ENCODE results near the gene SLC6A1.

DNA sequence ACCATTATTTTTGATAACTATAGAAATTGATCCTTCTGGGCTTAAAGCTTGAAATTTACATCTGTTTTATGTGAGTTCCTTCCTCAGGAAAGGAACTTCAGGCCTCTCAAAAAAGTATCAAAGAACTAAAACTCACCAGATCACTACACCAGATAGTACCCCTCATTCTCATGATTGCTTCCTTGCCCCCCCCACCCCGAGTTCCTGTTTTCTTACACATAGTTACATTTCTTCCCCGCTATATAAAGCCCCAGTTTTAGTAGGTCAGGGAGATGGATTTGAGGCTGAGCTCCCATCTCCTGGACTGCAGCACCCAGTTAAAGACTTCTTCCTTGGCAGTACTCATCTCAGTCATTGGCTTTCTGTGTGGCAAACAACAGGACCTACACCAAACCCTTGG is 81.5 kb downstream of the SLC6A1 start:
- TF ChIP-seq, protein P1, sequence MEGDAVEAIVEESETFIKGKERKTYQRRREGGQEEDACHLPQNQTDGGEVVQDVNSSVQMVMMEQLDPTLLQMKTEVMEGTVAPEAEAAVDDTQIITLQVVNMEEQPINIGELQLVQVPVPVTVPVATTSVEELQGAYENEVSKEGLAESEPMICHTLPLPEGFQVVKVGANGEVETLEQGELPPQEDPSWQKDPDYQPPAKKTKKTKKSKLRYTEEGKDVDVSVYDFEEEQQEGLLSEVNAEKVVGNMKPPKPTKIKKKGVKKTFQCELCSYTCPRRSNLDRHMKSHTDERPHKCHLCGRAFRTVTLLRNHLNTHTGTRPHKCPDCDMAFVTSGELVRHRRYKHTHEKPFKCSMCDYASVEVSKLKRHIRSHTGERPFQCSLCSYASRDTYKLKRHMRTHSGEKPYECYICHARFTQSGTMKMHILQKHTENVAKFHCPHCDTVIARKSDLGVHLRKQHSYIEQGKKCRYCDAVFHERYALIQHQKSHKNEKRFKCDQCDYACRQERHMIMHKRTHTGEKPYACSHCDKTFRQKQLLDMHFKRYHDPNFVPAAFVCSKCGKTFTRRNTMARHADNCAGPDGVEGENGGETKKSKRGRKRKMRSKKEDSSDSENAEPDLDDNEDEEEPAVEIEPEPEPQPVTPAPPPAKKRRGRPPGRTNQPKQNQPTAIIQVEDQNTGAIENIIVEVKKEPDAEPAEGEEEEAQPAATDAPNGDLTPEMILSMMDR (IDR thresholded peaks at IDR 0.05): no peak
- no peak for TF ChIP-seq POLR2AphosphoS5 (IDR thresholded peaks at IDR 0.05)
